GM23338 (cell line): ENCODE data around the gene EIF3F. TPM values are rescaled to one million over a fixed set of nuclear protein-coding genes. Genes with fewer than 3 reads are reported as not detected.

Source experiments
- ATAC-seq: fragments of 200-7000 bp; cut with Tn5 transposase; 3 replicates; pipeline ENCODE4 v1.9.1; 2020
- DNase-seq: peaks from one replicate; pipeline ENCODE4 v3.0.0-alpha.2; 2015; ENCODE audit warnings: low spot score
- H2AFZ ChIP-seq: fragments of 200-600 bp; sonication (generic); 2 replicates; pipeline ENCODE4 v1.8.0; 2016; ENCODE audit warnings: antibody characterized with exemption, mild to moderate bottlenecking, moderate library complexity
- H3F3A ChIP-seq: fragments of 200-600 bp; sonication (generic); replicated peaks from 2 replicates; pipeline ENCODE4 v1.8.0; 2017; ENCODE audit warnings: antibody characterized with exemption, mixed run types, low read depth
- H3K27ac ChIP-seq: fragments of 200-600 bp; sonication (generic); 2 replicates; pipeline ENCODE4 v1.6.1; 2016; ENCODE audit warnings: low read depth
- H3K27me3 ChIP-seq: fragments of 200-600 bp; sonication (generic); 2 replicates; pipeline ENCODE4 v1.8.0; 2016; ENCODE audit warnings: mild to moderate bottlenecking, mixed run types, moderate library complexity; ENCODE audit not compliant: insufficient read depth
- H3K36me3 ChIP-seq: fragments of 200-600 bp; sonication (generic); 2 replicates; pipeline ENCODE4 v1.8.0; 2016; ENCODE audit warnings: mild to moderate bottlenecking; ENCODE audit not compliant: insufficient read depth
- H3K4me1 ChIP-seq: fragments of 200-600 bp; sonication (generic); 2 replicates; pipeline ENCODE4 v1.8.0; 2016; ENCODE audit warnings: mild to moderate bottlenecking, moderate library complexity; ENCODE audit not compliant: insufficient read depth
- H3K4me2 ChIP-seq: fragments of 200-600 bp; sonication (generic); 2 replicates; pipeline ENCODE4 v1.7.1; 2017; ENCODE audit warnings: mixed run types
- H3K4me3 ChIP-seq: fragments of 200-600 bp; sonication (generic); 2 replicates; pipeline ENCODE4 v1.6.1; 2016; ENCODE audit warnings: mixed run types
- H3K79me2 ChIP-seq: fragments of 200-600 bp; sonication (generic); replicated peaks from 2 replicates; pipeline ENCODE4 v1.8.0; 2017; ENCODE audit warnings: mild to moderate bottlenecking; ENCODE audit not compliant: insufficient read depth
- H3K9me2 ChIP-seq: fragments of 200-600 bp; sonication (generic); 2 replicates; pipeline ENCODE4 v1.8.0; 2017; ENCODE audit not compliant: insufficient read depth
- H4K20me1 ChIP-seq: fragments of 200-600 bp; sonication (generic); replicated peaks from 2 replicates; pipeline ENCODE4 v1.8.0; 2017; ENCODE audit warnings: mild to moderate bottlenecking; ENCODE audit not compliant: insufficient read depth
- H3K27ac Mint-ChIP-seq: 2 replicates; pipeline ENCODE4 v1.8.0; 2020; ENCODE audit warnings: inconsistent platforms, mild to moderate bottlenecking, moderate library complexity, mixed read lengths
- H3K27me3 Mint-ChIP-seq: 3 replicates; pipeline ENCODE4 v1.8.0; 2022; ENCODE audit warnings: low read depth, mild to moderate bottlenecking, moderate library complexity, mixed read lengths, inconsistent platforms; ENCODE audit not compliant: insufficient read depth, poor library complexity
- H3K36me3 Mint-ChIP-seq: 3 replicates; pipeline ENCODE4 v1.8.0; 2021; ENCODE audit warnings: low read depth, mild to moderate bottlenecking, inconsistent platforms, moderate library complexity, mixed read lengths
- H3K4me1 Mint-ChIP-seq: 3 replicates; pipeline ENCODE4 v1.8.0; 2020; ENCODE audit warnings: mild to moderate bottlenecking, inconsistent platforms, mixed read lengths
- H3K4me3 Mint-ChIP-seq: 3 replicates; pipeline ENCODE4 v1.8.0; 2021; ENCODE audit warnings: moderate library complexity, mild to moderate bottlenecking, inconsistent platforms, mixed read lengths
- H3K9me3 Mint-ChIP-seq: 3 replicates; pipeline ENCODE4 v1.8.0; 2020; ENCODE audit warnings: moderate library complexity, mild to moderate bottlenecking, inconsistent platforms, mixed read lengths
- CREB1 ChIP-seq: fragments of 250-450 bp; sonication (Bioruptor Pico); IDR thresholded peaks from 2 replicates; pipeline ENCODE4 v1.5.0; 2020; ENCODE audit warnings: low read depth, mild to moderate bottlenecking, moderate library complexity
- EZH2 ChIP-seq: fragments of 200-600 bp; sonication (generic); IDR thresholded peaks from one replicate; pipeline ENCODE4 v1.8.0; 2017; ENCODE audit warnings: antibody characterized with exemption, mild to moderate bottlenecking, low read depth; ENCODE audit not compliant: unreplicated experiment
- EZH2phosphoT487 ChIP-seq: fragments of 200-600 bp; sonication (generic); IDR thresholded peaks from one replicate; pipeline ENCODE4 v1.8.1; 2018; ENCODE audit warnings: antibody characterized with exemption; ENCODE audit not compliant: unreplicated experiment
- JUNB ChIP-seq: IDR thresholded peaks from one replicate; pipeline ENCODE4 v1.6.1; 2016; ENCODE audit warnings: antibody characterized with exemption; ENCODE audit not compliant: unreplicated experiment
- NANOG ChIP-seq: IDR thresholded peaks from 2 replicates; pipeline ENCODE4 v1.6.1; 2016; ENCODE audit warnings: antibody characterized with exemption, borderline replicate concordance
- POLR2AphosphoS5 ChIP-seq: IDR thresholded peaks from 2 replicates; pipeline ENCODE4 v1.6.1; 2016; ENCODE audit warnings: antibody characterized with exemption, low read depth
- STAT1 ChIP-seq: IDR thresholded peaks from one replicate; pipeline ENCODE4 v1.6.1; 2016; ENCODE audit warnings: antibody characterized with exemption; ENCODE audit not compliant: unreplicated experiment
- ZNF114 ChIP-seq: fragments of 250-450 bp; sonication (Bioruptor Pico); IDR thresholded peaks from 2 replicates; pipeline ENCODE4 v1.5.0; 2020; ENCODE audit warnings: mild to moderate bottlenecking, moderate library complexity
- ZNF331 ChIP-seq: fragments of 250-450 bp; sonication (Bioruptor Pico); IDR thresholded peaks from 2 replicates; pipeline ENCODE4 v1.5.0; 2020; ENCODE audit warnings: low read depth, mild to moderate bottlenecking, moderate library complexity
- polyA plus RNA-seq: library from polyadenylated mRNA; unstranded; fragments of >200 nt; fragmentation: Nextera tagmentation; extraction: Ambion mirVana; gene quantifications from 2 replicates; pipeline ENCODE4 v1.2.1, GENCODE V29; 2016
- total RNA-seq: library from RNA; depleted of rRNA; stranded (reverse); fragments of >200 nt; shearing (Covaris generic); gene quantifications from 2 replicates; pipeline ENCODE4 v1.2.3, GENCODE V29; 2014
- TF ChIP-seq, protein P1 (sequence below): IDR thresholded peaks from one replicate; pipeline ENCODE4 v1.6.1; 2018; ENCODE audit warnings: antibody characterized with exemption; ENCODE audit not compliant: unreplicated experiment
- TF ChIP-seq, protein P2 (sequence below): fragments of 250-450 bp; sonication (Bioruptor Pico); IDR thresholded peaks from 2 replicates; pipeline ENCODE4 v1.5.0; 2020; ENCODE audit warnings: mild to moderate bottlenecking, moderate library complexity
- TF ChIP-seq, protein P3 (sequence below), 2 experiments: fragments of 200-600 bp in 1 of 2; sonication (generic) in 1 of 2; conservative IDR thresholded peaks; 2 replicates each; pipeline versions ENCODE4 v1.5.1 to v1.6.1; 2016 to 2017; ENCODE audit warnings: antibody characterized with exemption in 2 of 2, low read depth in 2 of 2, mild to moderate bottlenecking in 2 of 2, moderate library complexity in 1 of 2
- TF ChIP-seq, protein P4 (sequence below): IDR thresholded peaks from 2 replicates; pipeline ENCODE4 v1.6.1; 2016; ENCODE audit warnings: antibody characterized with exemption

The EIF3F gene
- total and polyA plus RNA-seq, 2 experiments from 2014 or later: 237 to 555 TPM

- Mint-ChIP-seq H3K27me3 (peaks cover 7% of the 10 kb centered on the region), H3K36me3 (no peaks in the 10 kb centered on the region), H3K9me3 (no peaks in the 10 kb centered on the region), H3K4me1 (peaks cover 17% of the 10 kb centered on the region), H3K27ac (no peak overlapping the region), H3K4me3 (no peak overlapping the region)
- TF ChIP-seq, protein P1, sequence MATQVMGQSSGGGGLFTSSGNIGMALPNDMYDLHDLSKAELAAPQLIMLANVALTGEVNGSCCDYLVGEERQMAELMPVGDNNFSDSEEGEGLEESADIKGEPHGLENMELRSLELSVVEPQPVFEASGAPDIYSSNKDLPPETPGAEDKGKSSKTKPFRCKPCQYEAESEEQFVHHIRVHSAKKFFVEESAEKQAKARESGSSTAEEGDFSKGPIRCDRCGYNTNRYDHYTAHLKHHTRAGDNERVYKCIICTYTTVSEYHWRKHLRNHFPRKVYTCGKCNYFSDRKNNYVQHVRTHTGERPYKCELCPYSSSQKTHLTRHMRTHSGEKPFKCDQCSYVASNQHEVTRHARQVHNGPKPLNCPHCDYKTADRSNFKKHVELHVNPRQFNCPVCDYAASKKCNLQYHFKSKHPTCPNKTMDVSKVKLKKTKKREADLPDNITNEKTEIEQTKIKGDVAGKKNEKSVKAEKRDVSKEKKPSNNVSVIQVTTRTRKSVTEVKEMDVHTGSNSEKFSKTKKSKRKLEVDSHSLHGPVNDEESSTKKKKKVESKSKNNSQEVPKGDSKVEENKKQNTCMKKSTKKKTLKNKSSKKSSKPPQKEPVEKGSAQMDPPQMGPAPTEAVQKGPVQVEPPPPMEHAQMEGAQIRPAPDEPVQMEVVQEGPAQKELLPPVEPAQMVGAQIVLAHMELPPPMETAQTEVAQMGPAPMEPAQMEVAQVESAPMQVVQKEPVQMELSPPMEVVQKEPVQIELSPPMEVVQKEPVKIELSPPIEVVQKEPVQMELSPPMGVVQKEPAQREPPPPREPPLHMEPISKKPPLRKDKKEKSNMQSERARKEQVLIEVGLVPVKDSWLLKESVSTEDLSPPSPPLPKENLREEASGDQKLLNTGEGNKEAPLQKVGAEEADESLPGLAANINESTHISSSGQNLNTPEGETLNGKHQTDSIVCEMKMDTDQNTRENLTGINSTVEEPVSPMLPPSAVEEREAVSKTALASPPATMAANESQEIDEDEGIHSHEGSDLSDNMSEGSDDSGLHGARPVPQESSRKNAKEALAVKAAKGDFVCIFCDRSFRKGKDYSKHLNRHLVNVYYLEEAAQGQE: no peak
- TF ChIP-seq STAT1 (no peak), EZH2 (no peak), JUNB (no peak), CREB1 (CRISPR knock-in tag) (no peak), NANOG (no peak), ZNF331 (CRISPR knock-in tag) (no peak), ZNF114 (CRISPR knock-in tag) (no peak), POLR2AphosphoS5 (no peak), EZH2phosphoT487 (no peak)
- TF ChIP-seq, protein P2, sequence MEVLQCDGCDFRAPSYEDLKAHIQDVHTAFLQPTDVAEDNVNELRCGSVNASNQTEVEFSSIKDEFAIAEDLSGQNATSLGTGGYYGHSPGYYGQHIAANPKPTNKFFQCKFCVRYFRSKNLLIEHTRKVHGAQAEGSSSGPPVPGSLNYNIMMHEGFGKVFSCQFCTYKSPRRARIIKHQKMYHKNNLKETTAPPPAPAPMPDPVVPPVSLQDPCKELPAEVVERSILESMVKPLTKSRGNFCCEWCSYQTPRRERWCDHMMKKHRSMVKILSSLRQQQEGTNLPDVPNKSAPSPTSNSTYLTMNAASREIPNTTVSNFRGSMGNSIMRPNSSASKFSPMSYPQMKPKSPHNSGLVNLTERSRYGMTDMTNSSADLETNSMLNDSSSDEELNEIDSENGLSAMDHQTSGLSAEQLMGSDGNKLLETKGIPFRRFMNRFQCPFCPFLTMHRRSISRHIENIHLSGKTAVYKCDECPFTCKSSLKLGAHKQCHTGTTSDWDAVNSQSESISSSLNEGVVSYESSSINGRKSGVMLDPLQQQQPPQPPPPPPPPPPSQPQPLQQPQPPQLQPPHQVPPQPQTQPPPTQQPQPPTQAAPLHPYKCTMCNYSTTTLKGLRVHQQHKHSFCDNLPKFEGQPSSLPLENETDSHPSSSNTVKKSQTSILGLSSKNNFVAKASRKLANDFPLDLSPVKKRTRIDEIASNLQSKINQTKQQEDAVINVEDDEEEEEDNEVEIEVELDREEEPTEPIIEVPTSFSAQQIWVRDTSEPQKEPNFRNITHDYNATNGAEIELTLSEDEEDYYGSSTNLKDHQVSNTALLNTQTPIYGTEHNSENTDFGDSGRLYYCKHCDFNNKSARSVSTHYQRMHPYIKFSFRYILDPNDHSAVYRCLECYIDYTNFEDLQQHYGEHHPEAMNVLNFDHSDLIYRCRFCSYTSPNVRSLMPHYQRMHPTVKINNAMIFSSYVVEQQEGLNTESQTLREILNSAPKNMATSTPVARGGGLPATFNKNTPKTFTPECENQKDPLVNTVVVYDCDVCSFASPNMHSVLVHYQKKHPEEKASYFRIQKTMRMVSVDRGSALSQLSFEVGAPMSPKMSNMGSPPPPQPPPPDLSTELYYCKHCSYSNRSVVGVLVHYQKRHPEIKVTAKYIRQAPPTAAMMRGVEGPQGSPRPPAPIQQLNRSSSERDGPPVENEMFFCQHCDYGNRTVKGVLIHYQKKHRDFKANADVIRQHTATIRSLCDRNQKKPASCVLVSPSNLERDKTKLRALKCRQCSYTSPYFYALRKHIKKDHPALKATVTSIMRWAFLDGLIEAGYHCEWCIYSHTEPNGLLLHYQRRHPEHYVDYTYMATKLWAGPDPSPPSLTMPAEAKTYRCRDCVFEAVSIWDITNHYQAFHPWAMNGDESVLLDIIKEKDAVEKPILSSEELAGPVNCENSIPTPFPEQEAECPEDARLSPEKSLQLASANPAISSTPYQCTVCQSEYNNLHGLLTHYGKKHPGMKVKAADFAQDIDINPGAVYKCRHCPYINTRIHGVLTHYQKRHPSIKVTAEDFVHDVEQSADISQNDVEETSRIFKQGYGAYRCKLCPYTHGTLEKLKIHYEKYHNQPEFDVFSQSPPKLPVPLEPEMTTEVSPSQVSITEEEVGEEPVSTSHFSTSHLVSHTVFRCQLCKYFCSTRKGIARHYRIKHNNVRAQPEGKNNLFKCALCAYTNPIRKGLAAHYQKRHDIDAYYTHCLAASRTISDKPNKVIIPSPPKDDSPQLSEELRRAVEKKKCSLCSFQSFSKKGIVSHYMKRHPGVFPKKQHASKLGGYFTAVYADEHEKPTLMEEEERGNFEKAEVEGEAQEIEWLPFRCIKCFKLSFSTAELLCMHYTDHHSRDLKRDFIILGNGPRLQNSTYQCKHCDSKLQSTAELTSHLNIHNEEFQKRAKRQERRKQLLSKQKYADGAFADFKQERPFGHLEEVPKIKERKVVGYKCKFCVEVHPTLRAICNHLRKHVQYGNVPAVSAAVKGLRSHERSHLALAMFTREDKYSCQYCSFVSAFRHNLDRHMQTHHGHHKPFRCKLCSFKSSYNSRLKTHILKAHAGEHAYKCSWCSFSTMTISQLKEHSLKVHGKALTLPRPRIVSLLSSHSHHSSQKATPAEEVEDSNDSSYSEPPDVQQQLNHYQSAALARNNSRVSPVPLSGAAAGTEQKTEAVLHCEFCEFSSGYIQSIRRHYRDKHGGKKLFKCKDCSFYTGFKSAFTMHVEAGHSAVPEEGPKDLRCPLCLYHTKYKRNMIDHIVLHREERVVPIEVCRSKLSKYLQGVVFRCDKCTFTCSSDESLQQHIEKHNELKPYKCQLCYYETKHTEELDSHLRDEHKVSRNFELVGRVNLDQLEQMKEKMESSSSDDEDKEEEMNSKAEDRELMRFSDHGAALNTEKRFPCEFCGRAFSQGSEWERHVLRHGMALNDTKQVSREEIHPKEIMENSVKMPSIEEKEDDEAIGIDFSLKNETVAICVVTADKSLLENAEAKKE (CRISPR knock-in tag): no peak
- TF ChIP-seq, protein P3, sequence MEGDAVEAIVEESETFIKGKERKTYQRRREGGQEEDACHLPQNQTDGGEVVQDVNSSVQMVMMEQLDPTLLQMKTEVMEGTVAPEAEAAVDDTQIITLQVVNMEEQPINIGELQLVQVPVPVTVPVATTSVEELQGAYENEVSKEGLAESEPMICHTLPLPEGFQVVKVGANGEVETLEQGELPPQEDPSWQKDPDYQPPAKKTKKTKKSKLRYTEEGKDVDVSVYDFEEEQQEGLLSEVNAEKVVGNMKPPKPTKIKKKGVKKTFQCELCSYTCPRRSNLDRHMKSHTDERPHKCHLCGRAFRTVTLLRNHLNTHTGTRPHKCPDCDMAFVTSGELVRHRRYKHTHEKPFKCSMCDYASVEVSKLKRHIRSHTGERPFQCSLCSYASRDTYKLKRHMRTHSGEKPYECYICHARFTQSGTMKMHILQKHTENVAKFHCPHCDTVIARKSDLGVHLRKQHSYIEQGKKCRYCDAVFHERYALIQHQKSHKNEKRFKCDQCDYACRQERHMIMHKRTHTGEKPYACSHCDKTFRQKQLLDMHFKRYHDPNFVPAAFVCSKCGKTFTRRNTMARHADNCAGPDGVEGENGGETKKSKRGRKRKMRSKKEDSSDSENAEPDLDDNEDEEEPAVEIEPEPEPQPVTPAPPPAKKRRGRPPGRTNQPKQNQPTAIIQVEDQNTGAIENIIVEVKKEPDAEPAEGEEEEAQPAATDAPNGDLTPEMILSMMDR (conservative IDR thresholded peaks at IDR 0.05; ENCODE audit: low read depth in 2 of 2): no peak
- TF ChIP-seq, protein P4, sequence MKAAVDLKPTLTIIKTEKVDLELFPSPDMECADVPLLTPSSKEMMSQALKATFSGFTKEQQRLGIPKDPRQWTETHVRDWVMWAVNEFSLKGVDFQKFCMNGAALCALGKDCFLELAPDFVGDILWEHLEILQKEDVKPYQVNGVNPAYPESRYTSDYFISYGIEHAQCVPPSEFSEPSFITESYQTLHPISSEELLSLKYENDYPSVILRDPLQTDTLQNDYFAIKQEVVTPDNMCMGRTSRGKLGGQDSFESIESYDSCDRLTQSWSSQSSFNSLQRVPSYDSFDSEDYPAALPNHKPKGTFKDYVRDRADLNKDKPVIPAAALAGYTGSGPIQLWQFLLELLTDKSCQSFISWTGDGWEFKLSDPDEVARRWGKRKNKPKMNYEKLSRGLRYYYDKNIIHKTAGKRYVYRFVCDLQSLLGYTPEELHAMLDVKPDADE: no peak
- no peak overlapping the region for H3K27ac ChIP-seq
- H3K79me2 ChIP-seq: no peaks in the 10 kb centered on the region
- DNase-seq (no peak), ATAC-seq (no peak)
- H4K20me1 ChIP-seq: no peaks in the 10 kb centered on the region
- no peaks in the 10 kb centered on the region for H3K36me3 ChIP-seq
- H3K4me3 ChIP-seq: no peak overlapping the region
- no peaks in the 10 kb centered on the region for H3K27me3 ChIP-seq
- no peaks in the 10 kb centered on the region for H3K9me2 ChIP-seq
- peaks cover 9% of the 10 kb centered on the region; the same call in 1 of the 2 replicates for H3K4me1 ChIP-seq
- no peak overlapping the region for H3K4me2 ChIP-seq
- no peak overlapping the region for H2AFZ ChIP-seq
- H3F3A ChIP-seq: 0 out of 2 replicates have a peak, but pooled peaks cover 3% of the 10 kb centered on the region
Measured at GRCh38 chr11:8030526-8031247, 43.5 kb downstream of the EIF3F start.
